HG02870 (cell line): Measurements from ENCODE around the gene AURKA.

Source experiments
- ATAC-seq: cut with Tn5 transposase; IDR thresholded peaks from one replicate; pipeline ENCODE4 v1.9.1; 2021; ENCODE audit warnings: mild to moderate bottlenecking, moderate library complexity; ENCODE audit not compliant: unreplicated experiment

AURKA gene

GRCh38 chr20:56392132-56392880, at the start of gene AURKA, which contains the start of gene CSTF1:
Gene AURKA (minus strand): TSS chr20:56392215. CDS start chr20:56388197, 4,018 bp downstream.
Gene CSTF1 (plus strand): TSS chr20:56392645. CDS start chr20:56395553, 2,908 bp downstream.
- ATAC-seq, result peak; percentile 91

- peak; percentile 89 for ATAC-seq
Measured at GRCh38 chr20:56440346-56441007, 48.5 kb upstream of the AURKA start.

GRCh38 chr20:56439771-56440291, 47.8 kb upstream of the AURKA start:
- ATAC-seq, result no peak

- no peak for ATAC-seq
Measured at GRCh38 chr20:56438284-56438683, 46.3 kb upstream of the AURKA start.

- ATAC-seq, result no peak
Measured at GRCh38 chr20:56437196-56437960, 45.4 kb upstream of the AURKA start.

GRCh38 chr20:56433880-56434255, 41.9 kb upstream of the AURKA start:
- no peak for ATAC-seq

- no peak for ATAC-seq
Measured at GRCh38 chr20:56433221-56433879, 41.3 kb upstream of the AURKA start.

- ATAC-seq, result no peak
Measured at GRCh38 chr20:56431471-56431870, 39.5 kb upstream of the AURKA start.

GRCh38 chr20:56430957-56431356, 38.9 kb upstream of the AURKA start:
- no peak for ATAC-seq

- ATAC-seq, result no peak
Measured at GRCh38 chr20:56430461-56430860, 38.4 kb upstream of the AURKA start.

- no peak for ATAC-seq
Measured at GRCh38 chr20:56429941-56430340, 37.9 kb upstream of the AURKA start.

GRCh38 chr20:56429502-56429901, 37.5 kb upstream of the AURKA start:
- ATAC-seq, result no peak

GRCh38 chr20:56428881-56429280, 36.9 kb upstream of the AURKA start:
- ATAC-seq, result no peak

- no peak for ATAC-seq
Measured at GRCh38 chr20:56428410-56428809, 36.4 kb upstream of the AURKA start.

- ATAC-seq, result no peak
Measured at GRCh38 chr20:56427797-56428196, 35.8 kb upstream of the AURKA start.

- ATAC-seq, result no peak
Measured at GRCh38 chr20:56426926-56427325, 34.9 kb upstream of the AURKA start.

GRCh38 chr20:56426026-56426425, 34.0 kb upstream of the AURKA start:
- no peak for ATAC-seq

GRCh38 chr20:56424931-56425330, 32.9 kb upstream of the AURKA start:
- no peak for ATAC-seq

GRCh38 chr20:56423886-56424285, 31.9 kb upstream of the AURKA start:
- ATAC-seq, result no peak

- ATAC-seq, result no peak
Measured at GRCh38 chr20:56423211-56423610, 31.2 kb upstream of the AURKA start.

GRCh38 chr20:56422824-56423189, 30.8 kb upstream of the AURKA start:
- no peak for ATAC-seq
